ENCODE results near the gene FIGNL1. TPM values are rescaled to one million over a fixed set of nuclear protein-coding genes. Genes with fewer than 3 reads are reported as not detected.
A peak's percentile ranks its signal among the peaks of the same experiment; 100 is the strongest.

The FIGNL1 gene
- total and polyA plus RNA-seq, 2 donors from 2014 or later = 2.4 to 5.8 TPM

- H3K4me1 ChIP-seq (ENCODE audit: control insufficient read depth in 2 of 3, insufficient read depth in 2 of 3, low read depth in 1 of 3, low read length in 3 of 3) = no peaks in the 10 kb centered on the region
- no peak overlapping the region for H3K4me3 ChIP-seq (ENCODE audit: low read length in 3 of 3)
- no peak overlapping the region for H3K27ac ChIP-seq (ENCODE audit: low read depth in 2 of 2, low read length in 2 of 2)
- no peak for DNase-seq
- no peak for FAIRE-seq
- H3K9ac ChIP-seq (ENCODE audit: low read length in 3 of 3) = no peak overlapping the region
- no peak for TF ChIP-seq CTCF (IDR thresholded peaks at IDR 0.05; ENCODE audit: borderline replicate concordance, extremely low read depth, insufficient read depth)
- intact Hi-C loops (cut with DNase I) = no loop called here
- H3K27me3 ChIP-seq (ENCODE audit: control insufficient read depth, insufficient read depth, low read length) = no peaks in the 10 kb centered on the region
- H3K9me3 ChIP-seq (ENCODE audit: control insufficient read depth in 2 of 3, insufficient read depth in 1 of 3, low read length in 3 of 3) = no peaks in the 10 kb centered on the region
- H3K36me3 ChIP-seq (ENCODE audit: control insufficient read depth in 2 of 3, insufficient read depth in 3 of 3, low read length in 3 of 3) = peaks cover 0 to 2% (median 0%) of the 10 kb centered on the region in 3 donors
Observed at GRCh38 chr7:50479743-50480517, 29.8 kb upstream of the FIGNL1 start.

GRCh38 chr7:50477640-50478039, 27.5 kb upstream of the FIGNL1 start:
- FAIRE-seq (no peak), DNase-seq (peak in 2 of 5 donors; percentile 28 to 49)
- Histone ChIP-seq H3K9ac (ENCODE audit: low read length in 3 of 3) (no peak overlapping the region), H3K4me1 (ENCODE audit: control insufficient read depth in 2 of 3, insufficient read depth in 2 of 3, low read depth in 1 of 3, low read length in 3 of 3) (no peaks in the 10 kb centered on the region), H3K36me3 (ENCODE audit: control insufficient read depth in 2 of 3, insufficient read depth in 3 of 3, low read length in 3 of 3) (peaks cover 0 to 5% (median 0%) of the 10 kb centered on the region in 3 donors), H3K4me3 (ENCODE audit: low read length in 3 of 3) (no peak overlapping the region), H3K9me3 (ENCODE audit: control insufficient read depth in 2 of 3, insufficient read depth in 1 of 3, low read length in 3 of 3) (no peaks in the 10 kb centered on the region), H3K27ac (ENCODE audit: low read depth in 2 of 2, low read length in 2 of 2) (no peak overlapping the region), H3K27me3 (ENCODE audit: control insufficient read depth, insufficient read depth, low read length) (no peaks in the 10 kb centered on the region)
- no peak for TF ChIP-seq CTCF (IDR thresholded peaks at IDR 0.05; ENCODE audit: borderline replicate concordance, extremely low read depth, insufficient read depth)
- intact Hi-C loops (cut with DNase I) = no loop called here

GRCh38 chr7:50476953-50477625, 26.9 kb upstream of the FIGNL1 start:
- H3K27ac ChIP-seq (ENCODE audit: low read depth in 2 of 2, low read length in 2 of 2) = no peak overlapping the region
- H3K4me1 ChIP-seq (ENCODE audit: control insufficient read depth in 2 of 3, insufficient read depth in 2 of 3, low read depth in 1 of 3, low read length in 3 of 3) = no peaks in the 10 kb centered on the region
- no peaks in the 10 kb centered on the region for H3K27me3 ChIP-seq (ENCODE audit: control insufficient read depth, insufficient read depth, low read length)
- H3K4me3 ChIP-seq (ENCODE audit: low read length in 3 of 3) = no peak overlapping the region
- H3K36me3 ChIP-seq (ENCODE audit: control insufficient read depth in 2 of 3, insufficient read depth in 3 of 3, low read length in 3 of 3) = peaks cover 0 to 5% (median 0%) of the 10 kb centered on the region in 3 donors
- DNase-seq = no peak
- TF ChIP-seq CTCF (IDR thresholded peaks at IDR 0.05; ENCODE audit: borderline replicate concordance, extremely low read depth, insufficient read depth) = no peak
- no peak overlapping the region for H3K9ac ChIP-seq (ENCODE audit: low read length in 3 of 3)
- no peak for FAIRE-seq
- H3K9me3 ChIP-seq (ENCODE audit: control insufficient read depth in 2 of 3, insufficient read depth in 1 of 3, low read length in 3 of 3) = no peaks in the 10 kb centered on the region
- intact Hi-C loops (cut with DNase I) = no loop called here

All from kidney (tissue), 14 donors.